AG10803 (cell line): ENCODE data around the gene ATCAY.

Experiments used
- DNase-seq: peaks from one replicate; pipeline ENCODE4 v3.0.0; 2010; ENCODE audit warnings: low read depth
- H3K4me3 ChIP-seq: 2 replicates; pipeline ENCODE4 v1.5.1; 2011; ENCODE audit warnings: mild to moderate bottlenecking, low read length, control low read depth
- TF ChIP-seq, protein P1 (sequence below): conservative IDR thresholded peaks from 2 replicates; pipeline ENCODE4 v1.5.1; 2011; ENCODE audit warnings: mild to moderate bottlenecking, low read length, control low read depth, inconsistent platforms

Gene ATCAY

DNA sequence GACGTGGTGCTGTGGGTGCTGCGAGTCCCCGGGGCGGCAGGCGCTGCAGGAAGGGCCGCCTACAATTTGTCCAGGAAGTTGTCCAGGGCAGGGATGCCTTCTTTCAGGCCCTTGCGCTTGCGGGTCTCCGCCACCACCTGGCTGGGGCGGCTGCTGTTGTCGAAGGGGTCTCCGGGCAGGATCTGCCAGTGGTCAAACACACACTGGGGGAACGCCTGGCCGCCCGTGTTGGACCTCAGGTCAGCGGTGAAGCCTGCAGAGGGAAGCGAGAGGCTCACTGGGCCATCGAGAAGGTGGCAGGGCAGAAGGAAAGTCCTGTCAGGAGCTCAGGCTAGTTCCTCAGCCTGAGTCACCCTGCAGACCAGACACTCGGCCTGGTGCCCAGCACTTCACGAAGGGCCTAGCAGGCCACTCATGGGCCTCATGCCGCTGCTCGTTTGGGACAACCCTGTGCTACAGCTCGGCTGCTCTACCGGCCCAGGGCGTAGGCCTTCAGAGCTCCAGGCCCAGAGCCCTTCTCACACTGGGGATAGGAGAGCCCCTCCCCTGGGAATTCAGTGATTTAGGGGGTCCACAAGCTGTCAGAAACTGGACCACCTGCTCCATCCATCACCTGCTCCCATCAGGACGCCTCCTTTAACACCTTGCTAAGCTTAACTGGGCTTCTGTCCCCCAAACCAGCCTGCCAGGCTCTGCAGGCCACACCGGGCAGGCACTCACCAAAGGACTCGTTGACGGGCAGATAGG, 96.2 kb downstream of the ATCAY start:
- TF ChIP-seq, protein P1, sequence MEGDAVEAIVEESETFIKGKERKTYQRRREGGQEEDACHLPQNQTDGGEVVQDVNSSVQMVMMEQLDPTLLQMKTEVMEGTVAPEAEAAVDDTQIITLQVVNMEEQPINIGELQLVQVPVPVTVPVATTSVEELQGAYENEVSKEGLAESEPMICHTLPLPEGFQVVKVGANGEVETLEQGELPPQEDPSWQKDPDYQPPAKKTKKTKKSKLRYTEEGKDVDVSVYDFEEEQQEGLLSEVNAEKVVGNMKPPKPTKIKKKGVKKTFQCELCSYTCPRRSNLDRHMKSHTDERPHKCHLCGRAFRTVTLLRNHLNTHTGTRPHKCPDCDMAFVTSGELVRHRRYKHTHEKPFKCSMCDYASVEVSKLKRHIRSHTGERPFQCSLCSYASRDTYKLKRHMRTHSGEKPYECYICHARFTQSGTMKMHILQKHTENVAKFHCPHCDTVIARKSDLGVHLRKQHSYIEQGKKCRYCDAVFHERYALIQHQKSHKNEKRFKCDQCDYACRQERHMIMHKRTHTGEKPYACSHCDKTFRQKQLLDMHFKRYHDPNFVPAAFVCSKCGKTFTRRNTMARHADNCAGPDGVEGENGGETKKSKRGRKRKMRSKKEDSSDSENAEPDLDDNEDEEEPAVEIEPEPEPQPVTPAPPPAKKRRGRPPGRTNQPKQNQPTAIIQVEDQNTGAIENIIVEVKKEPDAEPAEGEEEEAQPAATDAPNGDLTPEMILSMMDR: no peak
- no peak overlapping the region for H3K4me3 ChIP-seq
- DNase-seq: peak; percentile 36
